D721Med (cell line): Measurements from ENCODE around the gene C4orf51.
"Not testable (repeated sequence)": the region's sequence is repeated elsewhere in the genome, so short reads cannot be mapped to it uniquely, and the experiment has no call there.

Experiments used
- DNase-seq: peaks from one replicate; pipeline ENCODE4 v3.0.0; 2011; ENCODE audit warnings: low spot score; ENCODE audit not compliant: insufficient read length
- FAIRE-seq: peaks from 2 replicates; lab custom pipeline; 2011; peaks lifted over from hg19 to GRCh38; lab: Jason Lieb, UNC
- TF ChIP-seq, protein P1 (sequence below): IDR thresholded peaks from 2 replicates; pipeline ENCODE4 v1.5.1; 2012; ENCODE audit warnings: mild to moderate bottlenecking, control low read depth; ENCODE audit not compliant: insufficient read depth; ENCODE audit errors: missing control alignments

C4orf51 gene

GRCh38 chr4:145679991-145680455 is at the start of gene C4orf51:
Gene C4orf51 (plus strand): TSS chr4:145680146. CDS start chr4:145680204, 58 bp downstream.
- FAIRE-seq = no peak
- TF ChIP-seq, protein P1, sequence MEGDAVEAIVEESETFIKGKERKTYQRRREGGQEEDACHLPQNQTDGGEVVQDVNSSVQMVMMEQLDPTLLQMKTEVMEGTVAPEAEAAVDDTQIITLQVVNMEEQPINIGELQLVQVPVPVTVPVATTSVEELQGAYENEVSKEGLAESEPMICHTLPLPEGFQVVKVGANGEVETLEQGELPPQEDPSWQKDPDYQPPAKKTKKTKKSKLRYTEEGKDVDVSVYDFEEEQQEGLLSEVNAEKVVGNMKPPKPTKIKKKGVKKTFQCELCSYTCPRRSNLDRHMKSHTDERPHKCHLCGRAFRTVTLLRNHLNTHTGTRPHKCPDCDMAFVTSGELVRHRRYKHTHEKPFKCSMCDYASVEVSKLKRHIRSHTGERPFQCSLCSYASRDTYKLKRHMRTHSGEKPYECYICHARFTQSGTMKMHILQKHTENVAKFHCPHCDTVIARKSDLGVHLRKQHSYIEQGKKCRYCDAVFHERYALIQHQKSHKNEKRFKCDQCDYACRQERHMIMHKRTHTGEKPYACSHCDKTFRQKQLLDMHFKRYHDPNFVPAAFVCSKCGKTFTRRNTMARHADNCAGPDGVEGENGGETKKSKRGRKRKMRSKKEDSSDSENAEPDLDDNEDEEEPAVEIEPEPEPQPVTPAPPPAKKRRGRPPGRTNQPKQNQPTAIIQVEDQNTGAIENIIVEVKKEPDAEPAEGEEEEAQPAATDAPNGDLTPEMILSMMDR = no peak
- no peak for DNase-seq

- DNase-seq = no peak
- TF ChIP-seq, protein P1 = no peak
- FAIRE-seq = no peak
These were observed 44.8 kb upstream of the C4orf51 start for GRCh38 chr4:145635117-145635516.

- DNase-seq (no peak), FAIRE-seq (no peak)
- TF ChIP-seq, protein P1 = no peak
These were observed 44.3 kb upstream of the C4orf51 start for GRCh38 chr4:145635630-145636029.

DNA sequence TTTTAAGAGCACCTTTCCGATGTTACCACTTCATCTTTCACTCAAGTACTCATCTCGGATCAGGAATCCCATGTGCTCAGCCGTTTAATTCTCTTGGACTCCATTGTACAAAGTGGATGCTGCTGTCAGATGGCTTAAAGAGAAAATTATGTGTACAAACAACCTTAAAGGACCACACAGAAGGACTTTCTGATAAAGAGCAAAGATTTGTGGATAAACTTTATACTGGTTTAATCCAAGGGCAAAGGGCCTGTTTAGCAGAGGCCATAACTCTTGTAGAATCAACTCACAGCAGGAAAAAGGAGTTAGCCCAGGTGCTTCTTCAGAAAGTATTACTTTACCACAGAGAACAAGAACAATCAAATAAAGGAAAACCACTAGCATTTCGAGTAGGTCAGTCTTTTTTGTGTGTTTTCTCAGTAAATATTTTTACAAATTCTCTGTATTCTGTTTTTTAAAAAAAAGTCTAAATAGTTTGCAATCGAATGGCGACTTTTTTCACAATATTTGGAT is 40.7 kb upstream of the C4orf51 start:
- DNase-seq = no peak
- FAIRE-seq = no peak
- TF ChIP-seq, protein P1 = no peak

DNA sequence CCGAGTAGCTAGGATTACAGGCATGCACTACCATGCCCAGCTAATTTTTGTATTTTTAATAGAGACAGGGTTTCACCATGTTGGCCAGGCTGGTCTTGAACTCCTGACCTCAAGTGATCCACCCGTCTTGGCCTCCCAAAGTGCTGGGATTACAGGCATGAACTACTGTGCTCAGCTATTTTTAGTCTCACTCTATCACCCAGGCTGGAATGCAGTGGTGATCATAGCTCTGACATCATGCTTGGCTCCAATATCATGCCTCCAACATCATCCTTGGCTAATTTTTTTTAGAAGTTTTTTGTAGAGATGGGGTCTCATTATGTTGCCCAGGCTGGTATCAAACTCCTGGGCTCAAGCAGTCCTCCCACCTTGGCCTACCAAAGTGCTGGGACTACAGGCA is 39.7 kb upstream of the C4orf51 start:
- not testable (repeated sequence) for DNase-seq, FAIRE-seq

DNA sequence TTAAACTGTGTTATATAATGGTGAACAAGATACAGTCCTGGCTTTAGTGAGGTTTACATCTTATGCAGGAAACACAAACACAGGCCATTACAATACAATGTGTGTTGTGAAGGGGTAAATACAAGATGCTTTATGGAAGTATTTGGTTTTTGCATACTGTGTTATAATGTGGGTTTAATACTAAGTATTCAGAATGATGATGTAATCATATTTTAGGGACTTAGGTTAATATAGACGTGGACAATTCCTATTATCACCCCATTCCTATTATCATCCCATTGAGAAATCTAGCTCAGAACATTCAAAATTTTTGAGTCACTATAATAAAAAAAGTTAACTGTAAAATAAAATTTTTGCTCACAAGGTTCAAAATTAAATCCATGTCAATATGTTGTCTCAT is 36.7 kb upstream of the C4orf51 start:
- DNase-seq (no peak), FAIRE-seq (peak; percentile 58)
- TF ChIP-seq, protein P1 = no peak

DNA sequence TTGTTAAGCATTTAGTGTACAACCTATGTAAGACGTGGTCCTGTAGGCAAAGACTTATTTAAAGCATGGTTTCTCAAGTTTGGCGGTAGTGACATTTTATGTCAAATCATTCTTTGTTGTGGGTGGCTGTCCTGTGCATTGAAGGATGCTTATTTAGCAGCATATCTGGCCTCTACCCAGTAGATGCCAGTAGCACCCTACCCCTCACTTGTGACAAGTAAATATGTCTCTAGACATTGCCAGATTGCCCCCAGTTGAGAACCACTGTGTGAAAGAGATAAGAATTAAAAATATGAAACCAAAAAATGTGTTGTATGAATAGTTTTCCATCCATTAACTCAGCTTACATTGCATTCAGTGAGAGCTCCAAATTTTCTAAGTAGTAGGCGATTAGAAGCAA is 35.2 kb upstream of the C4orf51 start:
- TF ChIP-seq, protein P1 = no peak
- FAIRE-seq = no peak
- DNase-seq = no peak
